Keratinocyte (primary cell): ENCODE data around the gene SYNE4. TPM values are rescaled to one million over a fixed set of nuclear protein-coding genes. Genes with fewer than 3 reads are reported as not detected.
A peak's percentile ranks its signal among the peaks of the same experiment; 100 is the strongest.

ENCODE experiments used
- DNase-seq: peaks from one replicate; pipeline ENCODE4 v3.0.0-alpha.2; 2011; ENCODE audit warnings: low read depth, missing footprints, low spot score
- FAIRE-seq: peaks from 2 replicates; lab custom pipeline; 2011; peaks lifted over from hg19 to GRCh38; lab: Jason Lieb, UNC
- H2AFZ ChIP-seq: 2 replicates; pipeline ENCODE4 v1.6.0; 2012; ENCODE audit warnings: low read length, control low read depth, inconsistent platforms; ENCODE audit not compliant: control insufficient read depth
- H3K27ac ChIP-seq: 2 replicates; pipeline ENCODE4 v1.5.1; 2011; ENCODE audit warnings: low read length; ENCODE audit not compliant: control insufficient read depth, insufficient read depth
- H3K27me3 ChIP-seq: 3 replicates; pipeline ENCODE4 v1.6.0; 2011; ENCODE audit warnings: low read length; ENCODE audit not compliant: control insufficient read depth, insufficient read depth; ENCODE audit errors: extremely low read depth
- H3K36me3 ChIP-seq, 2 experiments: 2 replicates in 1 of 2; 3 replicates in 1 of 2; pipeline ENCODE4 v1.5.1; 2011; ENCODE audit warnings: low read length in 2 of 2, mild to moderate bottlenecking in 1 of 2; ENCODE audit not compliant: control insufficient read depth in 2 of 2, insufficient read depth in 2 of 2; ENCODE audit errors: extremely low read depth in 1 of 2
- H3K4me1 ChIP-seq: 3 replicates; pipeline ENCODE4 v1.5.1; 2011; ENCODE audit warnings: low read length; ENCODE audit not compliant: control insufficient read depth, insufficient read depth; ENCODE audit errors: extremely low read depth
- H3K4me2 ChIP-seq: 3 replicates; pipeline ENCODE4 v1.6.0; 2011; ENCODE audit warnings: low read depth, low read length; ENCODE audit not compliant: control insufficient read depth, insufficient read depth; ENCODE audit errors: extremely low read depth
- H3K4me3 ChIP-seq, 3 experiments: fragments of 200-600 bp in 1 of 3; sonication (generic) in 1 of 3; 2 replicates in 2 of 3; 3 replicates in 1 of 3; pipeline ENCODE4 v1.5.1; 2011 to 2016; ENCODE audit warnings: low read length in 3 of 3, mild to moderate bottlenecking in 3 of 3, control low read depth in 2 of 3, inconsistent platforms in 1 of 3, low read depth in 1 of 3, mixed read lengths in 1 of 3, mixed run types in 1 of 3, moderate library complexity in 1 of 3; ENCODE audit not compliant: control insufficient read depth in 2 of 3, insufficient read depth in 2 of 3; ENCODE audit errors: extremely low read depth in 1 of 3
- H3K79me2 ChIP-seq: 2 replicates; pipeline ENCODE4 v1.6.0; 2012; ENCODE audit warnings: low read length; ENCODE audit not compliant: control insufficient read depth, insufficient read depth
- H3K9ac ChIP-seq: 3 replicates; pipeline ENCODE4 v1.6.0; 2011; ENCODE audit warnings: low read length; ENCODE audit not compliant: control insufficient read depth, insufficient read depth; ENCODE audit errors: extremely low read depth
- H3K9me1 ChIP-seq: 3 replicates; pipeline ENCODE4 v1.6.0; 2011; ENCODE audit warnings: low read length; ENCODE audit not compliant: control insufficient read depth, insufficient read depth; ENCODE audit errors: extremely low read depth
- H3K9me3 ChIP-seq: 2 replicates; pipeline ENCODE4 v1.5.1; 2012; ENCODE audit warnings: low read depth, low read length; ENCODE audit not compliant: control insufficient read depth
- H4K20me1 ChIP-seq: 3 replicates; pipeline ENCODE4 v1.6.0; 2011; ENCODE audit warnings: low read length; ENCODE audit not compliant: control insufficient read depth, insufficient read depth; ENCODE audit errors: extremely low read depth
- CTCF ChIP-seq, 3 experiments: IDR thresholded peaks in 1 of 3; conservative IDR thresholded peaks in 1 of 3; optimal IDR thresholded peaks in 1 of 3; 2 replicates in 2 of 3; 3 replicates in 1 of 3; pipeline versions ENCODE3 to v1.5.1; 2011; ENCODE audit warnings: low read length in 3 of 3, mild to moderate bottlenecking in 3 of 3, moderate library complexity in 2 of 3, control low read depth in 1 of 3, inconsistent platforms in 1 of 3; ENCODE audit not compliant: insufficient read depth in 2 of 3; ENCODE audit errors: extremely low read depth in 1 of 3
- EZH2 ChIP-seq: IDR thresholded peaks from one replicate; pipeline ENCODE4 v1.6.1; 2012; ENCODE audit warnings: inconsistent platforms, mild to moderate bottlenecking, low read length, moderate library complexity
- dilution Hi-C: fragments of 300-500 bp; cut with MboI; formaldehyde crosslinking; loops from one replicate; pipeline ENCODE4 v1.7.0; 2020; ENCODE audit warnings: low sequenced_read_pairs; ENCODE audit not compliant: extremely low pct_ligation_motif_present
- polyA plus RNA-seq, 5 experiments: library from polyadenylated mRNA; depleted of rRNA in 3 of 5; stranded (reverse) in 3 of 5; stranded (forward) in 1 of 5; unstranded in 1 of 5; fragments of >200 nt; gene quantifications; 1 replicate in 1 of 5; 2 replicates in 3 of 5; 3 replicates in 1 of 5; pipeline versions ENCODE4 v1.2.1 to v1.2.3, GENCODE V29; 2011 to 2012; ENCODE audit warnings: missing spikeins in 2 of 5, low read depth in 1 of 5, low replicate concordance in 1 of 5

Gene SYNE4
- polyA plus RNA-seq, 1 donor (not counting 4 experiments of a cell fraction or from before 2014, with no cell fraction given), result 0.28 TPM

GRCh38 chr19:36010402-36010801, 1.8 kb upstream of the SYNE4 start:
- H3K4me2 ChIP-seq, result no peak overlapping the region
- no peak for TF ChIP-seq CTCF (optimal IDR thresholded peaks at IDR 0.05 in 1 of 3, IDR thresholded peaks at IDR 0.05 in 1 of 3, conservative IDR thresholded peaks at IDR 0.05 in 1 of 3; ENCODE audit: extremely low read depth in 1 of 3, insufficient read depth in 2 of 3, low read length in 3 of 3)
- no peak for TF ChIP-seq EZH2

GRCh38 chr19:36009633-36010379, 1.2 kb upstream of the SYNE4 start:
- Histone ChIP-seq H3K27me3 (no peaks in the 10 kb centered on the region), H3K4me2 (peak overlapping the region; percentile 71), H3K9me1 (no peaks in the 10 kb centered on the region), H2AFZ (peak overlapping the region; percentile 26), H4K20me1 (no peaks in the 10 kb centered on the region), H3K9me3 (no peaks in the 10 kb centered on the region), H3K4me1 (peaks cover 10% of the 10 kb centered on the region), H3K27ac (no peak overlapping the region), H3K79me2 (peaks cover 8% of the 10 kb centered on the region), H3K9ac (no peak overlapping the region), H3K36me3 (no peaks in the 10 kb centered on the region), H3K4me3 (peak overlapping the region in 2 of 3 experiments; percentile 13 to 46)
- FAIRE-seq (no peak), DNase-seq (no peak)
- no peak for TF ChIP-seq CTCF (optimal IDR thresholded peaks at IDR 0.05 in 1 of 3, IDR thresholded peaks at IDR 0.05 in 1 of 3, conservative IDR thresholded peaks at IDR 0.05 in 1 of 3; ENCODE audit: extremely low read depth in 1 of 3, insufficient read depth in 2 of 3, low read length in 3 of 3)
- no peak for TF ChIP-seq EZH2
- dilution Hi-C loops, result no loop called here

More at GRCh38 chr19:36010402-36010801, 1.8 kb upstream of the SYNE4 start:
- Histone ChIP-seq H3K27ac (no peak overlapping the region), H3K36me3 (no peaks in the 10 kb centered on the region), H3K9me1 (no peaks in the 10 kb centered on the region), H2AFZ (no peak overlapping the region), H4K20me1 (no peaks in the 10 kb centered on the region), H3K9ac (no peak overlapping the region), H3K79me2 (peaks cover 10% of the 10 kb centered on the region), H3K4me1 (peaks cover 16% of the 10 kb centered on the region), H3K4me3 (no peak overlapping the region), H3K9me3 (no peaks in the 10 kb centered on the region), H3K27me3 (no peaks in the 10 kb centered on the region)
- dilution Hi-C loops, result no loop called here
- DNase-seq (no peak), FAIRE-seq (no peak)
